OCI-LY7 (cell line): ENCODE results near the gene GLRA3.

ENCODE experiments used
- CTCF ChIP-seq: fragments of 200-600 bp; sonication (generic); conservative IDR thresholded peaks from 2 replicates; pipeline ENCODE4 v1.5.1; 2014; ENCODE audit warnings: mild to moderate bottlenecking, antibody characterized with exemption, low read length, moderate library complexity, mixed read lengths
- EZH2phosphoT487 ChIP-seq: fragments of 200-600 bp; sonication (generic); IDR thresholded peaks from 2 replicates; pipeline ENCODE4 v1.6.1; 2018; ENCODE audit warnings: low read depth, borderline replicate concordance, mild to moderate bottlenecking, mixed run types, antibody characterized with exemption, low read length, moderate library complexity, mixed read lengths

- TF ChIP-seq CTCF, result no peak
- TF ChIP-seq EZH2phosphoT487, result no peak
Measured at GRCh38 chr4:174865418-174865985, 36.5 kb upstream of the GLRA3 start.
